RWPE1 (cell line): ENCODE results near the gene SPAG16.

Experiments used
- CTCF ChIA-PET: fragments of 350-600 bp; sonication (Branson Sonifier 250); formaldehyde crosslinking; extraction: SDS; loops from one replicate; lab custom pipeline; 2021; lab: Yijun Ruan, JAX
- POLR2A ChIA-PET: fragments of 400-600 bp; formaldehyde crosslinking; extraction: SDS; loops from one replicate; lab custom pipeline; 2020; ENCODE audit warnings: antibody characterized with exemption; ENCODE audit not compliant: low non-redundant PET; lab: Yijun Ruan, JAX
- DNase-seq: peaks from one replicate; pipeline ENCODE4 v3.0.0; 2012; ENCODE audit warnings: low spot score
- H3K27ac ChIP-seq: fragments of 450-650 bp; 2 replicates; pipeline ENCODE4 v1.5.1; 2017
- TF ChIP-seq, protein P1 (sequence below): fragments of 450-650 bp; conservative IDR thresholded peaks from 2 replicates; pipeline ENCODE4 v1.5.1; 2017; ENCODE audit warnings: low read depth, mild to moderate bottlenecking

Gene SPAG16

GRCh38 chr2:214311031-214311533 lies 1026.8 kb downstream of the SPAG16 start:
- ChIA-PET POLR2A (no interaction called here), CTCF (interaction anchor here (0.7 kb wide), 1 partner anchor 17 kb away, joined by 3 read pairs; no protein-coding TSS in a partner anchor)
- DNase-seq, result no peak
- TF ChIP-seq, protein P1, sequence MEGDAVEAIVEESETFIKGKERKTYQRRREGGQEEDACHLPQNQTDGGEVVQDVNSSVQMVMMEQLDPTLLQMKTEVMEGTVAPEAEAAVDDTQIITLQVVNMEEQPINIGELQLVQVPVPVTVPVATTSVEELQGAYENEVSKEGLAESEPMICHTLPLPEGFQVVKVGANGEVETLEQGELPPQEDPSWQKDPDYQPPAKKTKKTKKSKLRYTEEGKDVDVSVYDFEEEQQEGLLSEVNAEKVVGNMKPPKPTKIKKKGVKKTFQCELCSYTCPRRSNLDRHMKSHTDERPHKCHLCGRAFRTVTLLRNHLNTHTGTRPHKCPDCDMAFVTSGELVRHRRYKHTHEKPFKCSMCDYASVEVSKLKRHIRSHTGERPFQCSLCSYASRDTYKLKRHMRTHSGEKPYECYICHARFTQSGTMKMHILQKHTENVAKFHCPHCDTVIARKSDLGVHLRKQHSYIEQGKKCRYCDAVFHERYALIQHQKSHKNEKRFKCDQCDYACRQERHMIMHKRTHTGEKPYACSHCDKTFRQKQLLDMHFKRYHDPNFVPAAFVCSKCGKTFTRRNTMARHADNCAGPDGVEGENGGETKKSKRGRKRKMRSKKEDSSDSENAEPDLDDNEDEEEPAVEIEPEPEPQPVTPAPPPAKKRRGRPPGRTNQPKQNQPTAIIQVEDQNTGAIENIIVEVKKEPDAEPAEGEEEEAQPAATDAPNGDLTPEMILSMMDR, result no peak
- H3K27ac ChIP-seq, result peak overlapping the region; percentile 35; the same call in 1 of the 2 replicates

DNA sequence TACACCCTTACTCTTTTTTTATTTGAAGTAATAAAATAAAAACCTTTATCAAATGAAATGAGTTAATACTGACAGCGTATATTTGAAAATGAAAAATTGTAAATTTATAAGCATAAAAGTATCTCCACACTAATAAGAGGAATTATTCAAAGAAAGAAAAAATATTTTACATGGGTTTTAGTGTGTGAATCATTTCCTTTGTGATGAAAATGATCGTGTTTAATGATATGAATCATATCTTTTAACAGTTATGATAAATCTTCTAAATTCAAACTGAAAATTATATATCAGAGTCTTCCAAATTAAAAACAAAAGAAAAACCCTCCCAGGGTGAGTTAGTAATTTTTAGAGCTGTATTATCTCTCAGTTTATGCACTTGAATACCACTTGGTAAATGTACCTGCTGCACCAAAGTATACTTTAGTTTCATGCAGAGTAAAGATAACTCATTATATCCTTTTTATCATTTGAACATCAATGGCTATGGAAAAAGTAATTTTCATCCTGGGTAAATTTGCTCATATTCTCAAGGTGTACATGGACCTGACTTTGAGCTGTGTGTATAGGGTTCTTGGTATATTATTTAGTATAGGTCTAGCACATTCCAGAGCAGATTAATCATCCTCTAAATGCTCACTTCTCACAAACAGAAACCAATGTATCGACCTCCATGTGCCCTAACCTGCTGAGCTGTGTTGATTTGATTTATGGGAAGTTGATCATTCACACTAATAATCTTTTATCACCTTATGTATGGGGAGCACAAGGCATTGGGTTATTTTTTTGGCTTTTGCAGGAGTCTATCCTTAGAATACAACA lies 1027.9 kb downstream of the SPAG16 start:
- peak; percentile 73 for DNase-seq
- TF ChIP-seq, protein P1, result no peak
- H3K27ac ChIP-seq, result no peak overlapping the region
- ChIA-PET POLR2A (no interaction called here), CTCF (no interaction called here)

- H3K27ac ChIP-seq, result no peak overlapping the region
- no peak for DNase-seq
- CTCF ChIA-PET, result interaction anchor here (0.7 kb wide), 1 partner anchor 256 kb away, joined by 4 read pairs; no protein-coding TSS in a partner anchor
- POLR2A ChIA-PET, result no interaction called here
- TF ChIP-seq, protein P1, result no peak
These were observed 1031.1 kb downstream of the SPAG16 start for GRCh38 chr2:214315324-214315723.

DNA sequence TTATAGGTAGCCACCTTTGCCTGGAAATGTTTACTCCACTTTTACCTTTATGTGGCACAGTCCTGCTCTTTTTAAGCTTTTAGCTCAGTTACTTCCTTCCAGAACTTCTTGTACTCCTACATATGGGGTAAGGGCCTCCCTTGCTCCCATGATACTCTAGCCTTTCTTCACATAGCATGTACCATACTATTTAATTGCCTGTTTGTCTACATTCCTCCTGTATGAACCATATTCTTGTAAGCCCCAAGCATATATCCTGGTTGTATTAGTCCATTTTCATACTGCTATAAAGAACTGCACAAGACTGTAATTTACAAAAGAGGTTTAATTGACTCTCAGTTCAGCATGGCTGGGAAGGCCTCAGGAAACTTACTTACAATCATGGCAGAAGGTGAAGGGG lies 1035.9 kb downstream of the SPAG16 start:
- CTCF ChIA-PET, result interaction anchor here (0.7 kb wide), 1 partner anchor 441 kb away, joined by 4 read pairs; no protein-coding TSS in a partner anchor
- no peak for DNase-seq
- no peak overlapping the region for H3K27ac ChIP-seq
- TF ChIP-seq, protein P1, result no peak
- POLR2A ChIA-PET, result no interaction called here

- CTCF ChIA-PET, result interaction anchor here (0.6 kb wide), 1 partner anchor 947 kb away, joined by 3 read pairs; no protein-coding TSS in a partner anchor
- DNase-seq, result no peak
- TF ChIP-seq, protein P1, result no peak
- H3K27ac ChIP-seq, result no peak overlapping the region
- POLR2A ChIA-PET, result no interaction called here
These were observed 1038.4 kb downstream of the SPAG16 start for GRCh38 chr2:214322662-214323061.

- CTCF ChIA-PET, result no interaction called here
- POLR2A ChIA-PET, result no interaction called here
These were observed 1041.1 kb downstream of the SPAG16 start for GRCh38 chr2:214325404-214325803.

More at GRCh38 chr2:214325404-214325803, 1041.1 kb downstream of the SPAG16 start:
- TF ChIP-seq, protein P1, result no peak
- no peak for DNase-seq
- H3K27ac ChIP-seq, result no peak overlapping the region
